Sigmoid colon (tissue), 7 donors: ENCODE results near the gene RAP2A. TPM values are rescaled to one million over a fixed set of nuclear protein-coding genes. Genes with fewer than 3 reads are reported as not detected.

Experiments
- DNase-seq: peaks from one replicate; pipeline ENCODE4 v3.0.0-alpha.2; 2019
- H3K27ac ChIP-seq, 4 donors: fragments of 200-600 bp; sonication (generic); one replicate each; pipeline ENCODE4 v1.5.1; 2016 to 2019; ENCODE audit warnings: mild to moderate bottlenecking in 1 of 4
- H3K27me3 ChIP-seq, 3 donors: fragments of 200-600 bp; sonication (generic); one replicate each; pipeline ENCODE4 v1.5.1; 2019; ENCODE audit warnings: mild to moderate bottlenecking in 1 of 3
- H3K36me3 ChIP-seq, 4 donors: fragments of 200-600 bp; sonication (generic); one replicate each; pipeline ENCODE4 v1.5.1; 2016 to 2019
- H3K4me1 ChIP-seq, 4 donors: fragments of 200-600 bp; sonication (generic); one replicate each; pipeline ENCODE4 v1.5.1; 2017 to 2019
- H3K4me3 ChIP-seq, 4 donors: fragments of 200-600 bp; sonication (generic); one replicate each; pipeline ENCODE4 v1.5.1; 2017 to 2019; ENCODE audit warnings: mild to moderate bottlenecking in 2 of 4, moderate library complexity in 1 of 4
- H3K9me3 ChIP-seq, 4 donors: fragments of 200-600 bp in 3 of 4; sonication (generic) in 3 of 4; one replicate each; pipeline versions ENCODE4 v1.5.1 to v1.6.1; 2013 to 2019
- EP300 ChIP-seq, 4 donors: sonication (generic); formaldehyde crosslinking; IDR thresholded peaks; one replicate each; pipeline ENCODE4 v1.6.1; 2017; ENCODE audit warnings: antibody characterized with exemption in 4 of 4
- POLR2A ChIP-seq, 2 donors: fragments of 450-650 bp; IDR thresholded peaks; one replicate each; pipeline ENCODE4 v1.6.1; 2016; ENCODE audit warnings: antibody characterized with exemption in 2 of 2, mild to moderate bottlenecking in 2 of 2, moderate library complexity in 2 of 2
- POLR2AphosphoS5 ChIP-seq, 4 donors: sonication (generic); formaldehyde crosslinking; IDR thresholded peaks; one replicate each; pipeline ENCODE4 v1.6.1; 2017; ENCODE audit warnings: antibody characterized with exemption in 4 of 4
- WGBS, 2 donors: extraction: QIAGEN DNeasy Blood & Tissue Kit; methylation state at CpG; one replicate each; pipeline ENCODE4 v1.1.7; 2013; 5-methylcytosine and 5-hydroxymethylcytosine counted together
- intact Hi-C: fragments of 100-400 bp; cut with DNase I; formaldehyde crosslinking; loops from one replicate; pipeline ENCODE4 v1.15.1; 2023
- polyA plus RNA-seq, 3 donors: library from polyadenylated mRNA; stranded (reverse); fragments of 200-250 nt; gene quantifications; one replicate each; pipeline ENCODE4 v1.2.3, GENCODE V29; 2013
- total RNA-seq, 4 donors: library from RNA; depleted of rRNA; stranded (reverse); fragments of >200 nt; gene quantifications; one replicate each; pipeline ENCODE4 v1.1.0, GENCODE V29; 2016
- TF ChIP-seq, protein P1 (sequence below), 4 experiments: fragments of 450-650 bp in 3 of 4; fragments of 200-600 bp in 1 of 4; IDR thresholded peaks; one replicate each; pipeline ENCODE4 v1.5.1; 2016 to 2019; ENCODE audit warnings: antibody characterized with exemption in 4 of 4, mild to moderate bottlenecking in 3 of 4, moderate library complexity in 2 of 4
- donor health status: healthy with polysubstance abuse.
- donor health status: Bipolar disorder and iron deficiency.
- donor health status: healthy.

Gene RAP2A
- total and polyA plus RNA-seq, 7 donors: 8.0 to 27.7 (median 17.9) TPM

- Histone ChIP-seq H3K4me1 (peaks cover 0 to 13% (median 8%) of the 10 kb centered on the region in 4 donors), H3K4me3 (no peak overlapping the region), H3K9me3 (no peaks in the 10 kb centered on the region), H3K27me3 (no peaks in the 10 kb centered on the region), H3K36me3 (no peaks in the 10 kb centered on the region), H3K27ac (no peak overlapping the region)
- intact Hi-C loops: no loop called here
- DNase-seq: no peak
- no peak for TF ChIP-seq POLR2A (IDR thresholded peaks at IDR 0.05)
- TF ChIP-seq POLR2AphosphoS5 (IDR thresholded peaks at IDR 0.05): no peak
- TF ChIP-seq, protein P1, sequence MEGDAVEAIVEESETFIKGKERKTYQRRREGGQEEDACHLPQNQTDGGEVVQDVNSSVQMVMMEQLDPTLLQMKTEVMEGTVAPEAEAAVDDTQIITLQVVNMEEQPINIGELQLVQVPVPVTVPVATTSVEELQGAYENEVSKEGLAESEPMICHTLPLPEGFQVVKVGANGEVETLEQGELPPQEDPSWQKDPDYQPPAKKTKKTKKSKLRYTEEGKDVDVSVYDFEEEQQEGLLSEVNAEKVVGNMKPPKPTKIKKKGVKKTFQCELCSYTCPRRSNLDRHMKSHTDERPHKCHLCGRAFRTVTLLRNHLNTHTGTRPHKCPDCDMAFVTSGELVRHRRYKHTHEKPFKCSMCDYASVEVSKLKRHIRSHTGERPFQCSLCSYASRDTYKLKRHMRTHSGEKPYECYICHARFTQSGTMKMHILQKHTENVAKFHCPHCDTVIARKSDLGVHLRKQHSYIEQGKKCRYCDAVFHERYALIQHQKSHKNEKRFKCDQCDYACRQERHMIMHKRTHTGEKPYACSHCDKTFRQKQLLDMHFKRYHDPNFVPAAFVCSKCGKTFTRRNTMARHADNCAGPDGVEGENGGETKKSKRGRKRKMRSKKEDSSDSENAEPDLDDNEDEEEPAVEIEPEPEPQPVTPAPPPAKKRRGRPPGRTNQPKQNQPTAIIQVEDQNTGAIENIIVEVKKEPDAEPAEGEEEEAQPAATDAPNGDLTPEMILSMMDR (IDR thresholded peaks at IDR 0.05): no peak
These were observed 20.7 kb downstream of the RAP2A start for GRCh38 chr13:97454699-97455098.

GRCh38 chr13:97456047-97456446 is 22.1 kb downstream of the RAP2A start:
- no peak for DNase-seq
- no peaks in the 10 kb centered on the region for H3K36me3 ChIP-seq
- H3K27me3 ChIP-seq: no peaks in the 10 kb centered on the region
- no peak overlapping the region for H3K4me3 ChIP-seq
- WGBS, 2 donors: 51 to 67% methylated on average over 3 of the region's 3 CpGs
- H3K4me1 ChIP-seq: peaks cover 0 to 11% (median 9%) of the 10 kb centered on the region in 4 donors
- H3K27ac ChIP-seq: no peak overlapping the region
- no peaks in the 10 kb centered on the region for H3K9me3 ChIP-seq
- TF ChIP-seq, protein P1 (IDR thresholded peaks at IDR 0.05): no peak
- TF ChIP-seq EP300 (IDR thresholded peaks at IDR 0.05) (no peak), POLR2A (IDR thresholded peaks at IDR 0.05) (no peak), POLR2AphosphoS5 (IDR thresholded peaks at IDR 0.05) (no peak)
- intact Hi-C loops: no loop called here

DNA sequence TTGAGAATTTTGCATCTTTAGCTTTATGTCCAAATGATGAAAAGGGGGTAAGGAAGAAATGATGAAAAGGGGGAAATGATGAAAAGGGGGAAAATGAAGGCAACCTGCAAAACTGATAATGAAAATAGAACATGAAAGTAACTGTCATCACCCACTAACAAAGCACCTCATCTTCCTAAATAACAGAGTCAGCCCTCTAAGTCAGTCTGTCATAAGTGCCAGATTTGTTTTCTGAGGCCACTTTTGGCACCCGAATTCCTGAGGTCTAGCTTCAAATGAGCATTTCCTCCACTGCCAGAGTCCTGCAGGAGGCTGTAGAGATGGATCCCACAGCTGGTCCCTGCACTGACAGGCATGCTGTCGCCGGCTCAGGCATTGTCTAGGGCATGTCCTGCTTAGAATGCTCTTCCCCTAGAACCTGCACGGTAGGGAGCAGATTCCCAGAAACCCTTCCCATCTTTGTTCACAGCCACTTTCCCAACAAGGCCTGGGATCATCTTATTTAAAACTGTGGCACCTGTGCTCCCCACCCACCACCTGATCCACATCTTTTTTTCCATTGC is 25.3 kb downstream of the RAP2A start:
- DNase-seq: no peak
- no peak for TF ChIP-seq POLR2AphosphoS5 (IDR thresholded peaks at IDR 0.05)
- TF ChIP-seq POLR2A (IDR thresholded peaks at IDR 0.05): no peak
- TF ChIP-seq EP300 (IDR thresholded peaks at IDR 0.05): no peak
- TF ChIP-seq, protein P1 (IDR thresholded peaks at IDR 0.05): no peak
- peaks cover 0 to 4% (median 1%) of the 10 kb centered on the region in 4 donors for H3K36me3 ChIP-seq
- peaks cover 0 to 9% (median 7%) of the 10 kb centered on the region in 4 donors for H3K4me1 ChIP-seq
- H3K27ac ChIP-seq: no peak overlapping the region
- no peak overlapping the region for H3K4me3 ChIP-seq
- WGBS, 2 donors: 83 to 91% methylated on average over 4 of the region's 4 CpGs
- intact Hi-C loops: no loop called here
- no peaks in the 10 kb centered on the region for H3K9me3 ChIP-seq
- H3K27me3 ChIP-seq: no peaks in the 10 kb centered on the region

GRCh38 chr13:97460004-97460775 is 26.2 kb downstream of the RAP2A start:
- Histone ChIP-seq H3K4me1 (peaks cover 0 to 9% (median 7%) of the 10 kb centered on the region in 4 donors), H3K9me3 (no peaks in the 10 kb centered on the region), H3K27ac (no peak overlapping the region), H3K36me3 (peaks cover 0 to 12% (median 3%) of the 10 kb centered on the region in 4 donors), H3K27me3 (no peaks in the 10 kb centered on the region), H3K4me3 (no peak overlapping the region)
- DNase-seq: no peak
- intact Hi-C loops: no loop called here
- 62 to 72% methylated on average over 7 of the region's 7 CpGs for WGBS, 2 donors
- TF ChIP-seq POLR2A (IDR thresholded peaks at IDR 0.05) (no peak), EP300 (IDR thresholded peaks at IDR 0.05) (no peak), POLR2AphosphoS5 (IDR thresholded peaks at IDR 0.05) (no peak)
- TF ChIP-seq, protein P1 (IDR thresholded peaks at IDR 0.05): no peak
